ENCODE data around the gene FUS.
"Not testable (repeated sequence)": the region's sequence is repeated elsewhere in the genome, so short reads cannot be mapped to it uniquely, and the experiment has no call there.

The FUS gene

GRCh38 chr16:31179747-31180459 is at the start of gene FUS:
Gene FUS (plus strand): TSS chr16:31180139. CDS start chr16:31180215, 76 bp downstream.
- peak; percentile 78 for DNase-seq (ENCODE audit: low read depth)

GRCh38 chr16:31130336-31130891 is 49.5 kb upstream of the FUS start:
- DNase-seq (ENCODE audit: low read depth), result no peak

- DNase-seq (ENCODE audit: low read depth), result no peak
Measured at GRCh38 chr16:31130899-31131298, 49.0 kb upstream of the FUS start.

- no peak for DNase-seq (ENCODE audit: low read depth)
Measured at GRCh38 chr16:31131416-31131815, 48.5 kb upstream of the FUS start.

- no peak for DNase-seq (ENCODE audit: low read depth)
Measured at GRCh38 chr16:31131841-31132271, 48.1 kb upstream of the FUS start.

GRCh38 chr16:31132303-31132979 is 47.5 kb upstream of the FUS start:
- no peak for DNase-seq (ENCODE audit: low read depth)

- DNase-seq (ENCODE audit: low read depth), result no peak
Measured at GRCh38 chr16:31133046-31133501, 46.9 kb upstream of the FUS start.

DNA sequence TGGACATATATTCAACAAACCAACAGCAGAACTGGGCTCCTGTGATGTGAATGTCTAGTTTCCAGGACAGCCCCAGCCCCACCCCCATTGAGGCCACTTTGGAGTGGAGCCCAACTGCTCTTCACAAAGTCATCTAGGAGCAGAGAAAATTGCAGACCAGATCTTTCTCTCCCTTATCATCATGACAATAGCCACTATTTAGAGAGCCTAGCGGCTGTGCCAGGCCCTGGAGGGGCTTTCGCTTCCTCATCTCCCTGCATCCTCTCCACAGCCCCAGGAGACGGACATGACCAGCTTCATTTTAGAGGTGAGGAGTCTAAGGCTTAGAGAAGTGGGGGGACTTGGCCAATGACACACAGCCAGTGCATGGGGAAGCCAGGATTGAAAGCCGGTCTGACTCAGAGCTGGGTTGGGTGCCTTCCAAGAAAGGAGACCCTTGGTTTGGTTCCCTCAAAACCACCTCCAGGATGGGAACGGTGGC is 45.8 kb upstream of the FUS start:
- DNase-seq (ENCODE audit: low read depth), result peak; percentile 42

DNA sequence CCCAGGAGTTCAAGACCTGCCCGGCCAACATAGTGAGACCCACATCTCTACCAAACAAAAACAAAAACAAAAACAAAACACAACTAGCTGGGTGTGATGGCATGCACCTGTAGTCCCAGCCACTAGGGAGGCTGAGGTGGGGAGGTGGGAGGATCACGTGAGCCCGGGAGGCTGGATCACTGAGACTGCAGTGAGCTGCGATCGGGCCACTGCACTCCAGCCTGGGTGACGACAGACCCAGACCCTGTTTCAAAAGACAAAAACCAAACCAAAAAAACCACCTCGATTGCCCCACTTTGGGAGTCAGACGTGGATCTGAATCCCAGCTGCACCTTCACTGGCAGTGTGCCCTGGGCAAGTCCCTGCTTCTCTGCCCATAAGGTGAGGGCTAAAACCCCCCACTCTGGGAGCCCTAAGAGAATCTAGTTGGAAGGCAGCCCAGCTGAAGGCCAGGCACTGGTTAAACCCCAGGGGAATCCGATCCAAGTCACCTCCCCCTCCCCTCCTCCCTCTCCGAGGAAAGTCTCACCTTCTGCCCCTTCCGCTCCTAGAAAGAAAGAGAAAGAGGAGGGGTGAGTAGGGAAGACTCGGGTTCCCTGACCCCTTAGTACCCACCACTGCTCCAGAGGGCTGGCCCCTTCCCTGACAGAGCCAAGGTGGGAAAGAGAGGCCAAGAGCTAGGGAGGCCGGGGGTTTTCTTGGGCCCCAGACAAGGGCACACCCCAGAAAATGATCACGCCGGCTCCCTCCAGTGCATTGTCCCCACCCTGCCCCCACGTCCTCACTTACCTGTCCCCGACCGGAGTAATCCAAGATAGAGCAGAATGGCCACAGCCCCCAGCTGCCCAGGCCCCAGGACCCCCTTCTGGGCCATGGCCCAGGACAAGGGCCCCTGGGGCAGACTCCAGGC is 45.1 kb upstream of the FUS start:
- DNase-seq (ENCODE audit: low read depth), result no peak

DNA sequence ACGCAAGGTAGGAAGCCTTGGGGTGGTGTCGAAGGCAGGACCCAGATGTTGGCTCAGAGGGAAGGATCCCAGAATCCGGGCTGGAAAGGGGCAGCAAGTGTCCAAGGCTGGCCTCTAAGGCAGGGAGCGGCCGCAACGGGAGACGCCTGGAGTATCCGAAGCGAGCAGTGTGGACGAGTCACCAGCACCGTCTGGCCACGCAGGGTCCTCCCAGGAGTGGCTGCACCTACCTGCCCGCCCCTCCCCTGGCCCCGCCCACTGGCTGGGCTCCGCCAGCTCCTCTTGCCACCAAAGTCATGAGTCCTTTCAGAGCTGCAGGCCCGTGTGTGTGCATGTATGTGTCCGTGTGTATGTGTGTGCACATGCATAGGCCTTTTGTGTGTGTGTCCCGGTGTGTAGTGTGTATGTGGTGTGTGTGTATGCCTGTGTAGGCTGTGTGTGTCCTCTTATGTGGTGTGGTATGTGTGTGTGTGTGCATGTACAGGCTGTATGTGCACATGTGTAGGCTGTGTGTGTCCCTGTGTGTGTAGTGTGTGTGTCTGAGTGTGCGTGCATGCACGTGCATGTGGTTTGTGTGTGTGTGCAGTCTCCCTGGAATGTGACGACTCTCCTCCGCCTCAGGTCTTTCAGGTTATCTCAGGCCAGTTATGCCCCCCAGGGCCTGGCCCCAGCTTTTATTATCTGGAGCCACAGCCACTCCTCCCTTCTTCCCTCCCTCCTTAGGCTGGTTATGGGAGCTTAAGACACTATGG is 44.2 kb upstream of the FUS start, which contains the start of gene PRSS8:
Gene PRSS8, minus strand, starts transcription at position 193 of the 752 bp plus-strand sequence. CDS start 229 bp downstream, outside the sequence.
- no peak for DNase-seq (ENCODE audit: low read depth)

DNA sequence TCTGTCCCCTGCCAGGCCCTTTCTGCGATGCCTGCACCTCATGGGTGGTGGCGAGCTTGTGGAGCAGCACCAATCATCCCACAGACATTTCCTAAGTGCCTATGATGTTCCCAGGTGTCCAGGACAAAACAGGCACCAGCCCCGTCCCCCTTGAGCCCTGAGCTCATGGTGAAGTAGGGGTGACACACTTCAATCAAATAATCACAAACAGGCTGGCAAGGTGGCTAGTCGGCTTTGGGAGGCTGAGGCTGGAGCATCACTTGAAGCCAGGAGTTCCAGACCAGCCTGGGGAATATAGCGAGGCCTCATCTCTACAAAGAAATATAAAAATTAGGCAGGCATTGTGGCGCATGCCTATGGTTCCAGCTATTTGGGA is 43.7 kb upstream of the FUS start:
- DNase-seq (ENCODE audit: low read depth), result no peak

DNA sequence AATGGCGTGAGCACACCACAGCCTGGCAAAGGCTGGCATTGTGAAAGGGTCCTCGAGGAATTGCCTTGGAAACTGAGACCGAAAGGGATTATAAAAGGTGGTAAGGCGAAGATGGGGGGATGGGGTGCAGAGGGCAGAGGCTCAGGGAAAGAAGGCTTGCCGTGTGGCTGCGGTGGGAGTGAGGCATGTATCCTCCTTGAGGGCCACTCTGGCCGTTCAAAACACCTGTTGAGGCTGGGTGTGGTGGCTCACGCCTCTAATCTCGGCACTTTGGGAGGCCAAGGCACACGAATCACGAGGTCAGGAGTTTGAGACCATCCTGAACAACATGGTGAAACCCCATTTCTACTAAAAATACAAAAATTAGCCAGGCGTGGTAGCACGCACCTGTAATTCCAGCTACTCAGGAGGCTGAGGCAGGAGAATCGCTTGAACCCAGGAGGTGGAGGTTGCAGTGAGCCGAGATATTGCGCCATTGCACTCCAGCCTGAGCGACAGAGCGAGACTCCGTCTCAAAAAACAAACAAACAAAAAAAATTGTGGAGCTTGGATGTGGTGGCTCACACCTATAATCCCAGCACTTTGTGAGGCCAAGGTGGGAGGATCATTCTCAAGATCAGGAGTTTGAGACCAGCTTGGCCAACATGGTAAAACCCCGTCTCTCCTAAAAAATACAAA is 43.0 kb upstream of the FUS start:
- DNase-seq (ENCODE audit: low read depth), result not testable (repeated sequence)

DNA sequence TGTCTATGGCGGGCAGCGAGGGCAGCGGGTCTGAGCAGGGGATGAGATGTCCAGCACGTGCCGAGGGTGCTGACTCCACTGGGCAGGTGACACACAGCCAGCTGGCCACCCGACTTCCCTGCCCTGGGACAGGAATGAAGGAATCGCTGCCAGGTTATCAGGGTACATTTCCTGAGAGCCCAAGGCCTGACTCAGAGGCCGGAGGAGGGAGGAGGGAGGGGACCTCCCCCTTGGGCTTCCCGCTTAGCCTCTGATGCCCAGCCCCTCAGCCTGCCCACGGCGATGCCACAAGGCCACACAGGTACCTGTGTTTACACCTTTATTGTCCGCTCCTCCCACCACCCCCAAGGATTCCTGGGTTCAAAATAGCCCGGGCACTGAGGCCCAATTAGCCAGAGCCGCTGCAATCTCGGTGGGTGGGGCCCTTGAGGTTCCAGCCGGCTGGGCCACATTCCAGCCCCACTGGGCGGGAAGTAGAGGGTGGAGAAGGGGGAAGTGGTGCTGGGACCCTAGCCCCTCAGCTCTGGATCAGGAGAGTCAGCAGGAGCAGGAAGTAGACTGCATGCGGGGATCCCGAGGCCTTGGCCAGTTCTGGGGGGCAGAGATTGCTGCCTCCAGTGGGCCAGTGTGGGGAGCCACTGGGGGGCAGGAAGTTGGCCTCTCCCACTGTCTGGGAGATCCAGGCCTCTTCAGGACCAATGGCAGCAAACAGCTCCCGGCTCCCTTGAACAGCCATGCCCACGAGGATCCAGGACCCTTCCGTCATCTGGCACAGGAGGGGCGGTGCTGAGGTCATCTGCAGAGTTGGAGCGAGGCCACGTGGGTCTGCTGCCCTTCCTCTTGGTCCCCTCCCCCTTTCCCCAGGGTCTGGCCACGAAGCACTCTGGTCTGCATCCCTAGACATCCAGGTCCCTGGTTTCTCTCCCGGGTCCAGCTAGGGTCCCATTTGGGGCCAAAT is 41.0 kb upstream of the FUS start:
- DNase-seq (ENCODE audit: low read depth), result peak; percentile 61

GRCh38 chr16:31141071-31141469 is 38.9 kb upstream of the FUS start:
- DNase-seq (ENCODE audit: low read depth), result not testable (repeated sequence)

- DNase-seq (ENCODE audit: low read depth), result no peak
Measured at GRCh38 chr16:31141489-31142108, 38.3 kb upstream of the FUS start.

- DNase-seq (ENCODE audit: low read depth), result peak; percentile 98
Measured at GRCh38 chr16:31142109-31143010, 37.6 kb upstream of the FUS start.

- no peak for DNase-seq (ENCODE audit: low read depth)
Measured at GRCh38 chr16:31143011-31143693, 36.8 kb upstream of the FUS start.

Data from iris pigment epithelial cell (primary cell).